MM.1S (cell line): Measurements from ENCODE around the gene F5.

Experiments used
- DNase-seq: peaks from one replicate; pipeline ENCODE4 v3.0.0-alpha.2; 2015
- H2AFZ ChIP-seq: fragments of 300-600 bp; sonication (generic); 2 replicates; pipeline ENCODE4 v1.6.0; 2016; ENCODE audit warnings: antibody characterized with exemption, low read length
- H3F3A ChIP-seq: fragments of 300-600 bp; sonication (generic); 2 replicates; pipeline ENCODE4 v1.6.1; 2016; ENCODE audit warnings: mild to moderate bottlenecking, antibody characterized with exemption, low read length, moderate library complexity, mixed read lengths; ENCODE audit not compliant: insufficient read depth
- H3K27ac ChIP-seq: fragments of 300-600 bp; sonication (generic); 2 replicates; pipeline ENCODE4 v1.5.1; 2016; ENCODE audit warnings: mild to moderate bottlenecking, low read length
- H3K27me3 ChIP-seq: fragments of 300-600 bp; sonication (generic); replicated peaks from 2 replicates; pipeline ENCODE4 v1.6.0; 2016; ENCODE audit warnings: low read length; ENCODE audit not compliant: insufficient read depth
- H3K36me3 ChIP-seq: fragments of 300-600 bp; sonication (generic); replicated peaks from 2 replicates; pipeline ENCODE4 v1.6.1; 2016; ENCODE audit warnings: mild to moderate bottlenecking, low read length, mixed read lengths; ENCODE audit not compliant: insufficient read depth
- H3K4me1 ChIP-seq: fragments of 300-600 bp; sonication (generic); 2 replicates; pipeline ENCODE4 v1.6.1; 2016; ENCODE audit warnings: low read length, mixed read lengths
- H3K4me2 ChIP-seq: fragments of 300-600 bp; sonication (generic); 2 replicates; pipeline ENCODE4 v1.6.0; 2016; ENCODE audit warnings: low read depth, low read length
- H3K4me3 ChIP-seq: fragments of 300-600 bp; sonication (generic); 2 replicates; pipeline ENCODE4 v1.5.1; 2016; ENCODE audit warnings: low read length, mixed read lengths
- H3K79me2 ChIP-seq: fragments of 300-600 bp; sonication (generic); 2 replicates; pipeline ENCODE4 v1.6.1; 2016; ENCODE audit warnings: mixed run types, low read length, mixed read lengths
- H3K9ac ChIP-seq: fragments of 300-600 bp; sonication (generic); 2 replicates; pipeline ENCODE4 v1.6.1; 2016; ENCODE audit warnings: low read length, mixed read lengths
- H3K9me2 ChIP-seq: fragments of 300-600 bp; sonication (generic); replicated peaks from 2 replicates; pipeline ENCODE4 v1.6.1; 2016; ENCODE audit warnings: mild to moderate bottlenecking, low read length, mixed read lengths; ENCODE audit not compliant: insufficient read depth
- H3K9me3 ChIP-seq: fragments of 300-600 bp; sonication (generic); replicated peaks from 2 replicates; pipeline ENCODE4 v1.6.1; 2016; ENCODE audit warnings: mild to moderate bottlenecking, low read length, mixed read lengths; ENCODE audit not compliant: insufficient read depth
- H4K20me1 ChIP-seq: fragments of 300-600 bp; sonication (generic); 2 replicates; pipeline ENCODE4 v1.6.1; 2016; ENCODE audit warnings: mild to moderate bottlenecking, low read length, moderate library complexity, mixed read lengths; ENCODE audit not compliant: insufficient read depth
- CTCF ChIP-seq: fragments of 300-600 bp; sonication (generic); IDR thresholded peaks from 2 replicates; pipeline ENCODE4 v1.5.1; 2016; ENCODE audit warnings: antibody characterized with exemption, low read length, mixed read lengths
- EZH2 ChIP-seq: fragments of 300-600 bp; sonication (generic); optimal IDR thresholded peaks from 2 replicates; pipeline ENCODE3; 2017; ENCODE audit warnings: low read depth, mild to moderate bottlenecking, antibody characterized with exemption, low read length, mixed read lengths
- EZH2phosphoT487 ChIP-seq: fragments of 300-600 bp; sonication (generic); IDR thresholded peaks from 2 replicates; pipeline ENCODE4 v1.6.1; 2018; ENCODE audit warnings: antibody characterized with exemption, low read length

The F5 gene

GRCh38 chr1:169565335-169566271 is 20.7 kb downstream of the F5 start:
- no peak for DNase-seq
- Histone ChIP-seq H3F3A (no peaks in the 10 kb centered on the region), H3K9ac (no peak overlapping the region), H2AFZ (no peak overlapping the region), H3K9me3 (no peaks in the 10 kb centered on the region), H3K4me3 (no peak overlapping the region), H3K9me2 (no peaks in the 10 kb centered on the region), H3K27ac (no peak overlapping the region), H3K4me2 (no peak overlapping the region), H3K4me1 (no peaks in the 10 kb centered on the region), H4K20me1 (no peaks in the 10 kb centered on the region), H3K36me3 (no peaks in the 10 kb centered on the region), H3K27me3 (no peaks in the 10 kb centered on the region), H3K79me2 (no peaks in the 10 kb centered on the region)
- no peak for TF ChIP-seq EZH2phosphoT487
- no peak for TF ChIP-seq EZH2
- TF ChIP-seq CTCF: no peak

GRCh38 chr1:169563650-169564049 is 22.6 kb downstream of the F5 start:
- H3K36me3 ChIP-seq: no peaks in the 10 kb centered on the region
- DNase-seq: no peak
- H3K9ac ChIP-seq: no peak overlapping the region
- no peak overlapping the region for H3K27ac ChIP-seq
- no peaks in the 10 kb centered on the region for H3K9me3 ChIP-seq
- H3K4me3 ChIP-seq: no peak overlapping the region
- no peaks in the 10 kb centered on the region for H4K20me1 ChIP-seq
- H3K4me1 ChIP-seq: no peaks in the 10 kb centered on the region
- H3K27me3 ChIP-seq: no peaks in the 10 kb centered on the region
- TF ChIP-seq EZH2: no peak
- no peak for TF ChIP-seq CTCF
- TF ChIP-seq EZH2phosphoT487: no peak
- H2AFZ ChIP-seq: no peak overlapping the region
- no peaks in the 10 kb centered on the region for H3K9me2 ChIP-seq
- H3K79me2 ChIP-seq: no peaks in the 10 kb centered on the region
- no peaks in the 10 kb centered on the region for H3F3A ChIP-seq
- H3K4me2 ChIP-seq: no peak overlapping the region

DNA sequence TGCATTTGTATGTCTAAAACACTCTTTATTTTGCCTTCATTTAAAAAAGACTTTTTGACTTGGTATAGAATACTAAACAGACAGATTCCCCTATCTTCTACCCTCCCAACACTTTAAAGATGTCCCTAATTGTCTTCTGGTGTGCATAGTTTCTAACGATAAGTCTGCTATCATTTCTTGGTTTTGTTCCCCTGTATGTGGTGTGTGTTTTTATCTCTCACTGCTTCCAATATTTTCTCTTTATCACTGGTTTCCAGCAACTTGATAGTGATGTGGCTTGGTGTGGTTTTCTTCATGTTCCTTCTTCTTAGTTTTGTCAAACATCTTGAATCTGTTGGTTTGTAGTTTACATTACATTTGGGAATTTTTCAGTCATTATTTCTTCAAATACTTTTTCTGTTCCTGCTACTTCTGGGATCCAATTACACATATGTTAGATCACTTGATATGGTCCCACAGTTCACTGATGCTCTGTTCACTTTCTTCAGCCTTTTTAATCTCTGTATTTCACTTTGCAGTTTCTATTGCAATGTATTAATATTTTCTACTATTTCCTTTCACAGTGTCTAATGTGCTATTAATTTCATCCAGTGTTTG is 23.2 kb downstream of the F5 start:
- Histone ChIP-seq H3F3A (no peaks in the 10 kb centered on the region), H3K9ac (no peak overlapping the region), H2AFZ (no peak overlapping the region), H3K4me3 (no peak overlapping the region), H3K9me2 (no peaks in the 10 kb centered on the region), H3K27ac (no peak overlapping the region), H3K27me3 (no peaks in the 10 kb centered on the region), H3K79me2 (no peaks in the 10 kb centered on the region), H3K36me3 (no peaks in the 10 kb centered on the region), H3K9me3 (no peaks in the 10 kb centered on the region), H3K4me2 (no peak overlapping the region), H3K4me1 (no peaks in the 10 kb centered on the region), H4K20me1 (no peaks in the 10 kb centered on the region)
- no peak for DNase-seq
- TF ChIP-seq EZH2 (no peak), CTCF (no peak), EZH2phosphoT487 (no peak)
